22Rv1 (cell line): ENCODE results near the gene C6orf120.
"Not testable (repeated sequence)": the region's sequence is repeated elsewhere in the genome, so short reads cannot be mapped to it uniquely, and the experiment has no call there.

Source experiments
- H3K27ac ChIP-seq: fragments of 450-650 bp; 2 replicates; pipeline ENCODE4 v1.5.1; 2017
- ZFX ChIP-seq: fragments of 450-650 bp; IDR thresholded peaks from 2 replicates; pipeline ENCODE4 v1.6.1; 2017; ENCODE audit warnings: antibody characterized with exemption, borderline replicate concordance
- TF ChIP-seq, protein P1 (sequence below): fragments of 450-650 bp; IDR thresholded peaks from 2 replicates; pipeline ENCODE4 v1.5.1; 2017; ENCODE audit warnings: mild to moderate bottlenecking

The C6orf120 gene

DNA sequence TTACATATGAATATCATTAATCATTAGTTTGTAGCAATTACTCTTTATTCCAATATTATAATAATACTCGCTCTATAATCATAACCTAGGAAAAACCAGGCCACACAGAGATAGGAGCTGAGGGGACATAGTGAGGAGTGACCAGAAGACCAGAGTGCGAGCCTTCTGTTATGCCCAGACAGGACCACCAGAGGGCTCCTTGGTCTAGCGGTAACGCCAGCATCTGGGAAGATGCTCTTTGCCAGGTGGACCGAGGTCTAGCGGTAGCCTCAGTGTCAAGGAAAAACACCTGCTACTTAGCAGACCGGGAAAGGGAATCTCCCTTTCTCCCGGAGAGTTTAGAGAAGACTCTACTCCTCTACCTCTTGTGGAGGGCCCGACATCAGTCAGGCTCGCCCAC, 4.8 kb upstream of the C6orf120 start:
- TF ChIP-seq, protein P1, sequence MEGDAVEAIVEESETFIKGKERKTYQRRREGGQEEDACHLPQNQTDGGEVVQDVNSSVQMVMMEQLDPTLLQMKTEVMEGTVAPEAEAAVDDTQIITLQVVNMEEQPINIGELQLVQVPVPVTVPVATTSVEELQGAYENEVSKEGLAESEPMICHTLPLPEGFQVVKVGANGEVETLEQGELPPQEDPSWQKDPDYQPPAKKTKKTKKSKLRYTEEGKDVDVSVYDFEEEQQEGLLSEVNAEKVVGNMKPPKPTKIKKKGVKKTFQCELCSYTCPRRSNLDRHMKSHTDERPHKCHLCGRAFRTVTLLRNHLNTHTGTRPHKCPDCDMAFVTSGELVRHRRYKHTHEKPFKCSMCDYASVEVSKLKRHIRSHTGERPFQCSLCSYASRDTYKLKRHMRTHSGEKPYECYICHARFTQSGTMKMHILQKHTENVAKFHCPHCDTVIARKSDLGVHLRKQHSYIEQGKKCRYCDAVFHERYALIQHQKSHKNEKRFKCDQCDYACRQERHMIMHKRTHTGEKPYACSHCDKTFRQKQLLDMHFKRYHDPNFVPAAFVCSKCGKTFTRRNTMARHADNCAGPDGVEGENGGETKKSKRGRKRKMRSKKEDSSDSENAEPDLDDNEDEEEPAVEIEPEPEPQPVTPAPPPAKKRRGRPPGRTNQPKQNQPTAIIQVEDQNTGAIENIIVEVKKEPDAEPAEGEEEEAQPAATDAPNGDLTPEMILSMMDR, result peak; percentile 58
- H3K27ac ChIP-seq, result not testable (repeated sequence)

GRCh38 chr6:169700296-169700695, 1.6 kb upstream of the C6orf120 start:
- no peak overlapping the region for H3K27ac ChIP-seq
- TF ChIP-seq, protein P1, result no peak
- TF ChIP-seq ZFX, result no peak

- peak overlapping the region; percentile 86 for H3K27ac ChIP-seq
- no peak for TF ChIP-seq ZFX
- TF ChIP-seq, protein P1, result no peak
Observed at GRCh38 chr6:169701311-169701953, 494 bp upstream of the C6orf120 start.

- peak overlapping the region; percentile 86 for H3K27ac ChIP-seq
- TF ChIP-seq, protein P1, result no peak
- no peak for TF ChIP-seq ZFX
Observed at GRCh38 chr6:169702840-169703246, 917 bp downstream of the C6orf120 start.

DNA sequence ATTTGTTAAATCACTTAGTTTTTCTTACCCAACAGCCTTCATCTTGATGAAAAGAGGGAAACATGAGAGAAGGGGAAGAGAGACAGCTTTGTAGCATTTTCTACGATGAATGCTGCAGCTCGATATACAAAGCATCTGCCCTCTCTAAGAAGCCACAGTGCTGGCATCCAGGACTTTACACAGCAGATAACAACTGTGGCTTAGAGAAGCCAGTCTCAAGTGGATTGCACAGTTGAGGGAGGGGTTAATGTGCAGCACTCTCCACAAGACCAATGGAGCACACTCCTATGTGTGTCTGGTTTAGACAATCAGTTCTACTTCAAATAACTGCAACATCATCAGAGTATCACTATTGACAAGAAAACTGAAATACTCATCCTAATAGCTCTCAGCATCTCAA, 5.8 kb downstream of the C6orf120 start:
- TF ChIP-seq, protein P1, result no peak
- no peak for TF ChIP-seq ZFX

GRCh38 chr6:169709293-169709692, 7.4 kb downstream of the C6orf120 start:
- no peak overlapping the region for H3K27ac ChIP-seq

More for the DNA sequence above, 5.8 kb downstream of the C6orf120 start:
- H3K27ac ChIP-seq, result no peak overlapping the region

DNA sequence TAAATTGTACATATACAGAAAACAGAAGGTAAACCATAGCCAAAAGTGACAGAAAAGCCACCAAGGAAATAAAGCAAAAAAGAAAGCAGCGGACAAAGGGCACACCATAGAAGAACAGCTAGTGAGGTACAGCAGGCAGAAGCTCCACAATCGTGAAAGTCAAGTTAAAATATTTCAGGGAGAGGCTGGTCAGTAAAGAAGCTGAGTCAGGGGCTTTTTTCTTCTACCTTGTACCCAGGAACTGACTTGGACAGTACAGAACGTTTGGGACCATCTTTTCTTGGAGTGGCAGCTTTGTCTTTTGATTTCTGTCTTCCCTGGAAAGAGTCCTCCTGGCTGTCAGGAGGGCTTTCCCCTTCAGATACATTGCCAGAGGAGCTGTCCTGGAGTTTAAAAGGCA, 8.1 kb downstream of the C6orf120 start:
- TF ChIP-seq, protein P1, result no peak
- no peak for TF ChIP-seq ZFX
- no peak overlapping the region for H3K27ac ChIP-seq

More at GRCh38 chr6:169709293-169709692, 7.4 kb downstream of the C6orf120 start:
- no peak for TF ChIP-seq ZFX
- TF ChIP-seq, protein P1, result no peak
